A549 treated with Hydrocortisone at 1 μM for 4 hours (cell line): ENCODE results near the gene KDM4B. TPM values are rescaled to one million over a fixed set of nuclear protein-coding genes. Genes with fewer than 3 reads are reported as not detected.

Experiments
- total RNA-seq: library from RNA; stranded (reverse); fragments of 200-300 nt; extraction: Qiagen RNA extraction; gene quantifications from 5 replicates; pipeline ENCODE4 v1.2.3, GENCODE V29; 2022

The KDM4B gene
- 7.5 to 9.6 TPM (median 8.6 TPM) in 5 replicates for total RNA-seq

GRCh38 chr19:4968462-4969291 lies at the start of gene KDM4B:
TSS of gene KDM4B (plus strand) at chr19:4969113. CDS start at chr19:5032891, 63,778 bp downstream.

Other genes starting within 250 kb of the KDM4B start
- gene DPP9, start 245.3 kb upstream of the KDM4B start, total RNA-seq: 55.3 to 63.7 TPM (median 59.3 TPM) in 5 replicates
- 5.2 to 6.3 TPM (median 5.7 TPM) in 5 replicates for gene FEM1A, start 177.4 kb upstream of the KDM4B start, total RNA-seq
- gene TICAM1, start 137.4 kb upstream of the KDM4B start, total RNA-seq: 8.6 to 10.3 TPM (median 9.4 TPM) in 5 replicates
- 158 to 172 TPM (median 162 TPM) in 5 replicates for gene PLIN3, start 101.4 kb upstream of the KDM4B start, total RNA-seq
- gene ARRDC5, start 66.2 kb upstream of the KDM4B start, total RNA-seq: not detected in 5 replicates
- gene UHRF1, start 59.6 kb upstream of the KDM4B start, total RNA-seq: 41.2 to 50.6 TPM (median 43.5 TPM) in 5 replicates